ENCODE results near the gene CGB8.

DNA sequence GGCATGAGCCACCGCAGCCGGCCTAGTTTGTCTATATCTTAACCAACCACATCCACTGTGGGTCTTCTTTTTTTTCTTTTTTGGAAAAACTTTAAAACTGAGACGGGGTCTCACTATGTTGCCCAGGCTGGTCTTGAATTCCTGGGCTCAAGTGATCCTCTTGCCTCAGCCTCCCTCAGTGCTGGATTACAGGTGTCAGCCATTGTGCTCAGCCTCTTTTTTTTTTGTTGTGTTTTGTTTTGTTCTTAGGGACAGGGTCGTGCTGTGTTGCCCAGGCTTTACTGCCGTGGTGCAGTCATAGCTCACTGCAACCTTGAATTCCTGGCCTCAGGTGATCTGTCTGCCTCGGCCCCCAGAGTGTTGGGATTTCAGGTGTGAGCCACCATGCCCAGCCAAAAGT, 43.8 kb upstream of the CGB8 start:
- TF ChIP-seq, protein P1, sequence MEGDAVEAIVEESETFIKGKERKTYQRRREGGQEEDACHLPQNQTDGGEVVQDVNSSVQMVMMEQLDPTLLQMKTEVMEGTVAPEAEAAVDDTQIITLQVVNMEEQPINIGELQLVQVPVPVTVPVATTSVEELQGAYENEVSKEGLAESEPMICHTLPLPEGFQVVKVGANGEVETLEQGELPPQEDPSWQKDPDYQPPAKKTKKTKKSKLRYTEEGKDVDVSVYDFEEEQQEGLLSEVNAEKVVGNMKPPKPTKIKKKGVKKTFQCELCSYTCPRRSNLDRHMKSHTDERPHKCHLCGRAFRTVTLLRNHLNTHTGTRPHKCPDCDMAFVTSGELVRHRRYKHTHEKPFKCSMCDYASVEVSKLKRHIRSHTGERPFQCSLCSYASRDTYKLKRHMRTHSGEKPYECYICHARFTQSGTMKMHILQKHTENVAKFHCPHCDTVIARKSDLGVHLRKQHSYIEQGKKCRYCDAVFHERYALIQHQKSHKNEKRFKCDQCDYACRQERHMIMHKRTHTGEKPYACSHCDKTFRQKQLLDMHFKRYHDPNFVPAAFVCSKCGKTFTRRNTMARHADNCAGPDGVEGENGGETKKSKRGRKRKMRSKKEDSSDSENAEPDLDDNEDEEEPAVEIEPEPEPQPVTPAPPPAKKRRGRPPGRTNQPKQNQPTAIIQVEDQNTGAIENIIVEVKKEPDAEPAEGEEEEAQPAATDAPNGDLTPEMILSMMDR (IDR thresholded peaks at IDR 0.05; ENCODE audit: low read length) = no peak
- no peak for TF ChIP-seq EZH2 (IDR thresholded peaks at IDR 0.05; ENCODE audit: borderline replicate concordance, low read length)

Data from OCI-LY1 (cell line).